Stimulated activated CD8-positive, alpha-beta memory T cell treated with anti-CD3 and anti-CD28 coated beads, Interleukin-2, amount 100 ng/mL, for 1 hour (primary cell): ENCODE measurements around the gene CREBL2.
"Not testable (repeated sequence)": the region's sequence is repeated elsewhere in the genome, so short reads cannot be mapped to it uniquely, and the experiment has no call there.

Experiments used
- DNase-seq, 2 donors: peaks; one replicate each; pipeline ENCODE4 v3.0.0-alpha.2; 2020; ENCODE audit warnings: low read depth in 2 of 2

The CREBL2 gene

GRCh38 chr12:12611512-12612306 lies at the start of gene CREBL2:
Gene CREBL2, plus strand, starts transcription at chr12:12611876. Its CDS starts 297 bp downstream, at chr12:12612173.
- peak; percentile 57 to 69 for DNase-seq

GRCh38 chr12:12562016-12562483 lies 49.6 kb upstream of the CREBL2 start:
- no peak for DNase-seq

- DNase-seq, result peak; percentile 48 to 51
These were observed 49.0 kb upstream of the CREBL2 start, which contains the start of gene DUSP16 for GRCh38 chr12:12562585-12563261. Gene DUSP16, minus strand, starts transcription at chr12:12562863. Its CDS starts 41,765 bp downstream, at chr12:12521098.

GRCh38 chr12:12563290-12563928 lies 48.3 kb upstream of the CREBL2 start:
- no peak for DNase-seq

- no peak for DNase-seq
These were observed 46.8 kb upstream of the CREBL2 start for GRCh38 chr12:12564911-12565310.

- DNase-seq, result not testable (repeated sequence)
These were observed 45.7 kb upstream of the CREBL2 start for GRCh38 chr12:12565971-12566370.

- no peak for DNase-seq
These were observed 39.0 kb upstream of the CREBL2 start for GRCh38 chr12:12572659-12573058.

- no peak for DNase-seq
These were observed 33.9 kb upstream of the CREBL2 start for GRCh38 chr12:12577786-12578185.

- not testable (repeated sequence) for DNase-seq
These were observed 31.0 kb upstream of the CREBL2 start for GRCh38 chr12:12580716-12581115.

GRCh38 chr12:12582193-12582881 lies 29.3 kb upstream of the CREBL2 start:
- DNase-seq, result no peak

- DNase-seq, result no peak
These were observed 28.8 kb upstream of the CREBL2 start for GRCh38 chr12:12582895-12583303.

GRCh38 chr12:12583510-12584178 lies 28.0 kb upstream of the CREBL2 start:
- DNase-seq, result no peak

GRCh38 chr12:12585115-12585863 lies 26.4 kb upstream of the CREBL2 start:
- DNase-seq, result no peak

GRCh38 chr12:12586879-12587675 lies 24.6 kb upstream of the CREBL2 start:
- no peak for DNase-seq

- DNase-seq, result no peak
These were observed 23.8 kb upstream of the CREBL2 start for GRCh38 chr12:12587878-12588277.

GRCh38 chr12:12588436-12588835 lies 23.2 kb upstream of the CREBL2 start:
- DNase-seq, result not testable (repeated sequence)

- DNase-seq, result no peak
These were observed 20.7 kb upstream of the CREBL2 start for GRCh38 chr12:12590961-12591360.

GRCh38 chr12:12592930-12593329 lies 18.7 kb upstream of the CREBL2 start:
- no peak for DNase-seq

GRCh38 chr12:12595929-12596328 lies 15.7 kb upstream of the CREBL2 start:
- not testable (repeated sequence) for DNase-seq

- not testable (repeated sequence) for DNase-seq
These were observed 15.1 kb upstream of the CREBL2 start for GRCh38 chr12:12596598-12596997.
